Activated T-cell treated with anti-CD3 and anti-CD28 coated beads, Interleukin-2, amount 50 U/mL, for 24 hours (primary cell): ENCODE data around the gene HOXA10.

Experiments
- DNase-seq: peaks from one replicate; pipeline ENCODE4 v3.0.0-alpha.2; 2020
- H3K27ac Mint-ChIP-seq: 2 replicates; pipeline ENCODE4 v1.8.0; 2020; ENCODE audit warnings: mild to moderate bottlenecking, mixed read lengths
- H3K27me3 Mint-ChIP-seq: 2 replicates; pipeline ENCODE4 v1.8.0; 2020; ENCODE audit warnings: mixed read lengths
- H3K36me3 Mint-ChIP-seq: 2 replicates; pipeline ENCODE4 v1.8.0; 2020; ENCODE audit warnings: low read depth, mixed read lengths
- H3K4me1 Mint-ChIP-seq: 2 replicates; pipeline ENCODE4 v1.8.0; 2020; ENCODE audit warnings: low read depth, mixed read lengths
- H3K4me3 Mint-ChIP-seq: 2 replicates; pipeline ENCODE4 v1.8.0; 2020; ENCODE audit warnings: mild to moderate bottlenecking, moderate library complexity, mixed read lengths
- H3K9me3 Mint-ChIP-seq: 2 replicates; pipeline ENCODE4 v1.8.0; 2020; ENCODE audit warnings: mixed read lengths

The HOXA10 gene

DNA sequence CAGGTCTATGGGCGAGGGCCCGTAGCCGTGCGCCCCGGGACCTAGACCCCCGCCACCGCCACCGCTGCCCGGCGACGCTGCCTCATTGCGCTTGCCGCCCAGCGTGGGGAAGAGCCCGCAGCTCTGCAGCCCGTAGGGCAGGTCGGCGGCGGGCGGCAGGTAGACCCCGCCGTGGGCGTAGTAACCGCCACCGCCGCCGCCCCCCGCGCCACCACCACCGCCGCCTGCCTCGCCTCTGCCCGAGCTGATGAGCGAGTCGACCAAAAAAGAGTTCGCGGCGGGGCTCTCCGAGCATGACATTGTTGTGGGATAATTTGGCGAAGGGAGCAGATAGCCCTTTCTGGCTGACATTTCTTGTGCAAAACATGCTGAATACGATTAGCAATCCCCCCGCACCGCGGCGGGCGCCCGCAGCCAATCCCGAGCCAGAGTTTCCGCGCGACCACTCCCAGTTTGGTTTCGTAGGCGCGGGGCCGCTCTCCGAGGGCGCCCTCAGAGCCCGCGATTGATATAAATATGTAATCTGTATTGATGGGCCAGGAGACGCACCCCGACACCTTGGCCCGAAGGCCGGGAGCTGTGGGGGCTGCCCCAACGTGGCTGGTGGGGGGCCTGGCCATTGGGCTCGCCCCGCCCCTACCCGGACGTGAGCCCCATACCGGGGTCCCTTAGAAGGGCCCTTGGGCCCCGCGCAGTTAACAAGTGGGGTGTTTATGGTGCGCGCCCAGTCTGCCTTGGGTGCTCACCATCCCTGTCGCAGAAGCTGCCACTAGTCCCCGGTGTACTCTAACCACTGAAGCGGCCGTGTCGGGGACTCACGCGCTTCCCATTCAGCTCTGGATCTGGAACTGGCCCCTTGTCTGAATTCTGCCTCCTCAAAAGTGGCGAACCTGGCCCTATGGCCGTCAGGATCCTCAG is at the start of gene HOXA10:
HOXA10 (minus strand) TSS at position 365 of the 918 bp plus-strand sequence; CDS start at position 351, 14 bp downstream.
- Mint-ChIP-seq H3K36me3 (no peaks in the 10 kb centered on the region), H3K9me3 (no peaks in the 10 kb centered on the region), H3K27ac (no peak within 1 kb of the TSS), H3K4me1 (peaks cover 21% of the 10 kb centered on the region), H3K27me3 (peaks cover 82% of the 10 kb centered on the region), H3K4me3 (peak within 1 kb of the TSS; percentile 44)
- peak; percentile 38 for DNase-seq

DNA sequence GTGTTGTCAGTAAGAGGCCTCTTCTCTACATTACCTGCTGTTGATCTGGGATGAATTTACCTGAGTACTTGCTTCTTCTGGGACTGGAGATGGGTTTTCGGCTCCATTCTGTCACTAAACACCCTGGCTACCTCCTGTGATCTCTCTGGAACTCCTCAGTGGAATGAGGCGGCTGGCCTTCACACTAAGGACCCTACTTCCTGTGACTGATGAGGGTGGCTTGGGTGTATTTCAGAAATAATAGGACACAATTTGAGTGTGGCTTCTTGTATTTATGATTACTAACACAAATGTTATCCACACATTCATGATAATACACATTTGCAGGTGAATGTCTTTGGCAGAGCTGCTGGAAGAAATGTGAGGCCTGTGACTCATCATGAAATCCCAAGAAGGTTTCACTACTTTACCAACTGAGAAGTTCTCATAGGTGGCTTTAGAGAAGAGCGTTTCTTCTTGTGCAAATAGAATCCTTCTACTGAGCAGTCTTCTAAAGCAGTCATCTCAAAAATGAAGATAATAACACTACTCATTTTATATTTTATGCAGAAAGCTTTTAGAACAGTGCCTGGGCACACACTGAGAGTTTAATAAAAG is 47.2 kb upstream of the HOXA10 start:
- peaks cover 11% of the 10 kb centered on the region for H3K4me1 Mint-ChIP-seq
- peaks cover 84% of the 10 kb centered on the region for H3K27me3 Mint-ChIP-seq
- no peak overlapping the region for H3K4me3 Mint-ChIP-seq
- no peak overlapping the region for H3K27ac Mint-ChIP-seq
- H3K36me3 Mint-ChIP-seq = no peaks in the 10 kb centered on the region
- no peaks in the 10 kb centered on the region for H3K9me3 Mint-ChIP-seq
- DNase-seq = no peak

DNA sequence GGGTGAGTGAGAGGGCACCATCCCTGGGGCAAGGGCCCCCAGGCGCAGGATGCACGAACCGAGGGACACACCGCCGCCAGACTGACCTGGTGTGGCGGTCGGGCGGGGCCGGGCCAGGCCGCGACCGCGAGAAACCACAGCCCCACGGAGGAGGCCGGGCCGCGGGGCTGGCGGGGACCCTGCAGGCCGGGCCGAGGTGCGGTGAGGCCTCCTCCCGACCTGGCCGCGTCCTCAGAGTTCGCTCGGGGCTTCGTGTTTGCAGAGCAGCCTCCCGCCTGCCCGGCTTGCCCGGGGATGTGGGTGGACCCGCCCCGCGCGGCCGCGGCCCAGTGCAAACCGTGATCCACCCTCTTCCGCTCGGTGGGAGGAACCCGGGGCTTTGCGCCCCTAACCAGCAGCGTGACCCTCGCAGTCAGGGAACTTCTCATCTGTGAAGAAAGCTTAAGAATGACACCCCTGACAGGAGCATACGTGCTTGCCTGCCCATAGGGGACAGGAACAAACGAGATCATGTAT is 46.4 kb upstream of the HOXA10 start:
- peaks cover 11% of the 10 kb centered on the region for H3K4me1 Mint-ChIP-seq
- DNase-seq = no peak
- H3K4me3 Mint-ChIP-seq = no peak overlapping the region
- H3K27me3 Mint-ChIP-seq = peaks cover 86% of the 10 kb centered on the region
- no peaks in the 10 kb centered on the region for H3K36me3 Mint-ChIP-seq
- H3K27ac Mint-ChIP-seq = no peak overlapping the region
- H3K9me3 Mint-ChIP-seq = no peaks in the 10 kb centered on the region

DNA sequence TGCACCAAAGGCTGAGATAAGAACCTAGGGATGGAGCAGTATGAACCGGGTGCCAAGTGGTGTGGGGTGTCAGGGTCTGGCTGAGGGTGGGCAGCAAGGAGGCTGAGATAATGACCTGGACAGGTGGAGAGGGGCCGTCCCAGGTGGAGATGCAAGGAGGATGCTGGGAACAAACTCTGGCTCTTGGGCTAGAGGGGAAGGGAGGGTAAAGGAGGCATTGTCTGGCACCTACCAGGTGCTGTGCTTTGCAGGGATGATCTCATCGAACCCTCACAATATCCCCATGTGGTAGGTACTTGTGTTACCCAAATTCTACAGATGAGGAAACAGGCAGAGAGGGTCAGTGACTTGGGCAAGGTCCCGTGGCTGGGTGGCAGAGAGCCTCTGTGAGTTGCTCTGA is 45.7 kb upstream of the HOXA10 start:
- H3K27me3 Mint-ChIP-seq = peaks cover 86% of the 10 kb centered on the region
- H3K4me1 Mint-ChIP-seq = peaks cover 11% of the 10 kb centered on the region
- H3K36me3 Mint-ChIP-seq = no peaks in the 10 kb centered on the region
- H3K4me3 Mint-ChIP-seq = no peak overlapping the region
- no peaks in the 10 kb centered on the region for H3K9me3 Mint-ChIP-seq
- H3K27ac Mint-ChIP-seq = no peak overlapping the region
- DNase-seq = no peak

DNA sequence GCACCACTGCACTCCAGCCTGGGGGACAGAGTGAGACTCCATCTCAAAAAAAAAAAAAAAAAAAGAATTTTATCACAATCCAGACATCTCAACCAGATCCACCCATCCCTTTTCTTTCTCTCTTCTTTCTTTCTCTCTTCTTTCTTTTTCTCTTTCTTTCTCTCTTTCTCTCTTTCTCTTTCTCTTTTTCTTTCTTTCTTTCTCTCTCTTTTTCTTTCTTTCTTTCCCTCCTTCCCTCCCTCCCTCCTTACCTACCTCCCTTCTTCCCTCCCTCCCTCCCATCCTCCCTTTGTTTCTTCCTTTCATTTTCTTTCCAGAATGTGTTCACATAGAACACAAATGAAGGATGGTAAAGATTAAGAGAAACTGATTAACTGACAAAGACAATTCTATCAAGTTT is 43.8 kb upstream of the HOXA10 start:
- Mint-ChIP-seq H3K4me1 (peaks cover 13% of the 10 kb centered on the region), H3K9me3 (no peaks in the 10 kb centered on the region), H3K27me3 (peaks cover 90% of the 10 kb centered on the region), H3K36me3 (no peaks in the 10 kb centered on the region), H3K27ac (no peak overlapping the region), H3K4me3 (no peak overlapping the region)
- no peak for DNase-seq

DNA sequence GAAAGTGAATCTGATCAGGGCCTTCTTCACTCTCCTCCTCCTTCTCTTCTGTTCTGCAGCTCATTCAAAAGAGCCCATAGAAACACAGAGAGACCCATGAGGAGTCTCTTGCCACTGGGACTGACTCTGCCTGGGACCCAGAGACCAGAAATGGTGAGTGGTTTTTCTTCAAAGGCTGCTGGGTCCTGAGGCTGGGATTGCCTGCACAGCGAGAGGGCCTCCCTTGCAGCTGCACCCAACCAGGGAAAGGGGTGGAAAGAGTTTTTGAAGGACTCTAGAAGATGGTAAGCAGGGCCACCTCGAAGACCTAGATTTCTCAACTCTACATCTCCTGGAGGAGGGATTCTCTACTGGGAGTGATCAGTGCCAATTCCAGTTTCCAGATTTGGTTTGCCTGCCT is 41.2 kb upstream of the HOXA10 start:
- Mint-ChIP-seq H3K4me3 (no peak overlapping the region), H3K4me1 (peaks cover 17% of the 10 kb centered on the region), H3K36me3 (no peaks in the 10 kb centered on the region), H3K27me3 (peaks cover 93% of the 10 kb centered on the region), H3K27ac (no peak overlapping the region), H3K9me3 (no peaks in the 10 kb centered on the region)
- DNase-seq = no peak

DNA sequence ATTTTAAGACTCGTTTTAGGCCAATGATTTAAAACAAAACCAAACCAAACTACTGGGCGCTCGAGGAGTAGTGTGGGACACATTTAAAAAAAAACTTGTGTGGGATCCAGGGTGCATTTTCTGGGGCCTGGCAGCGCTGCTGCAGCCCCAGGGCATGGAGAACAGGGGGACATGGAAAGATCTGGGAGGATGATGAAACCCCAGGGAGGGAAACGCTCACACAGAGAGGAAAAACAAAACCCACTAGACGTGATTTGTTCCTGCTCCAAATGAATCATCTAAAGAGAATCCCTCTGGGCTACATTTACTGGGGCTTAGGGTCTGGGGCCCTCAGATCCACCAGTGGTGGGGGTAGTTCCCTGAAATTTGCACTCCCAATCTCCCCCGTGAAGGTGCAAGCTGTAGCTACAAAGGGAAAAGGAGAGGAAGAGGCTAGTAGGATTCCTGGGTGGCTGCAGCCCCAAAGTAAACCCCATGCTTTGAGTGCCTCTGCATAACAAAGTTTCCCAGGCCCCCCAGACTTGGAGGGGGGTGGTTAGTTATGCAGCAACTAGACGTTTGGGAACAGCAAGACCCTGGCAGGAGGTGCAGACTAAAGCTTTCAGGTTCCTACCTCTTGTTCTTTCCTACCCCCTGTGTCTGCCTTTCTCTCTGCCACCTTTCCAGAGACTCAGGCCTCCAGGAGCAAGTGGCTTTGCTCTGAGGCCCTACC is 40.3 kb upstream of the HOXA10 start:
- no peaks in the 10 kb centered on the region for H3K36me3 Mint-ChIP-seq
- peaks cover 13% of the 10 kb centered on the region for H3K4me1 Mint-ChIP-seq
- H3K27me3 Mint-ChIP-seq = peaks cover 93% of the 10 kb centered on the region
- no peaks in the 10 kb centered on the region for H3K9me3 Mint-ChIP-seq
- no peak overlapping the region for H3K27ac Mint-ChIP-seq
- no peak overlapping the region for H3K4me3 Mint-ChIP-seq
- DNase-seq = no peak

DNA sequence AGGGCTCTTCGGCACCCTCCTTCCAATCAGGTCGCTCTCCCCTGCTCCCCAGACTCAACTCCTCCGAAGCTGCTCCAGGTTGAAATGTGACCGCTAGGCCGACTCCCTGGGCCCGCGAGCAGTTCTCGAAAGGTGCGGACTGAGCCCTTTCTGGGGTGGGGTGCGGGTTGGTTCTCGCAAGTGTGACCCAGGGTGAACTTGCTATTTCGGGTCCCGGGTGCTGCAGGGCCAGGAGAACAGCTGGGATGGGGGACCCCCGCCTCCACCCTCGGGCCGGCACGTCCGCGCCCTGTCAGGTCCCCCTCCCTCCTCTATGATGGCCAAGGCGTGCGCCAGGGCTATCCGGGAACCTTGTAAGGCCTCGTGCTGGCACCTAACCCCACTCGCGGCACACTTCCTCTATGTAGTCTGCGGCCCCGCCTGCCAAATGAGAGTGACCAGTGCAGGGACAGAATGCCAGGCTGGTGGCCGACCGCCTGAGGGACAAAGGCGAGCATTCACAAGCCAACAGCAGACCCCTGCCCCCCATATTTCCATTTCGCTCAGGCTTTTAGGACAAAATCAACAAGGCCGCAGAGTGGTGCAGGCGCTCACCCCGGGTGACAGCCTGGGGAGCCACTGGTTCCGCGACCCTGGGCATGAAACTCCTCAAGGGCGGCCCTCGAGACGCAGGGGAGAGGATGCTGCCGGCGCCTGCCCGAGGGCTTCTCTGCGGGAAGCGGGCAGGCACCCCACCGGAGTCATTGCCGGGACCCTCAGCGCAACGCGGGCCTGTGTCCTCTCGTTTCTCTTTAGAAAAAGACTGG is 39.5 kb upstream of the HOXA10 start:
- no peak overlapping the region for H3K27ac Mint-ChIP-seq
- no peaks in the 10 kb centered on the region for H3K9me3 Mint-ChIP-seq
- no peak for DNase-seq

DNA sequence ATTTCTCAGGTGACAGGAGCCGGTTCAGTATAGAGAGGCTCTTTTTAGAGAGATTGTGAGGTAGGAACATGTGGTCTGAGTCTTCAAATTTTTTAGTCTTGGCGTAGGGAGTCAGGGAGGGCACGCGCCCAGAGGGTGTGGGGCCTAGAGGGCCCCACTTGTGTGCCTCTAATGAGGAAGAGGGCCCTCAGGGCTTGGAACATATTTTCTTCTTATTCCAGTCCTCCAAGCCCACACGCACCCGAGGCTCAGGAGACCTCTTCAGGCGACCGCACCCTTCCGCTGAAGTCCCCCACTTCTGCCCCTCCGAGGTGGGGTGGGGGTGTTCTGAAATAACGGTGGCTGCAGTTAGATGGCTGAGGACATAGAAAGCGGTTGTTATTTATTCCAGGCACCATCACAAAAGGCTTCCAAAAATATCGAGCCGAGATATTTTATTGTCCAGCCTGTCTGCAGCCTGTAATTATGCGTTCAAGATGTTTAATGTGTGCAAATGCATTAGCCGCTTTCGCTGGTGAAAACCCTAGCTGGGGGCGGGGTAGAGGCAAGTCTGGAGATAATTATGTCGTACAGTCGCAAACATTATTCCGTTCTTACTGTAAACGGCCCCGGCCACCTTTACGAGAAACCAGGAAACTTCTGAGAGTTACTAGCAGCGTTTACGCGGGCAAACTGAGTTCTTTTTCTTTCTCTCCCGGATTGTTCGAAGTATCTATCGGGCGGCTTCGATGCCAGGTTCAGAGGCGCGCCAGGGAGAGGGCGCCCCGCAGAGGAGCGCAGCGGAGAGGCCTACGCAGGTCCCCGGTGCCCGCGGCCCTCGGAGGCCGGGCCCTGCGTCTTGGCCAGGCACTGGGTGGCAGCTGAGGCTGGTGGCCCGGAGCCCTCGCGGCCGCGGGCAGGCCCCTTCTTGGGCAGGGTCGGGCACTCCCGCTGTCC is 38.6 kb upstream of the HOXA10 start:
- no peak for DNase-seq
- Mint-ChIP-seq H3K27ac (no peak overlapping the region), H3K4me3 (no peak overlapping the region)

More for the DNA sequence above, 39.5 kb upstream of the HOXA10 start:
- Mint-ChIP-seq H3K4me1 (peaks cover 13% of the 10 kb centered on the region), H3K4me3 (no peak overlapping the region), H3K27me3 (peaks cover 94% of the 10 kb centered on the region), H3K36me3 (no peaks in the 10 kb centered on the region)

DNA sequence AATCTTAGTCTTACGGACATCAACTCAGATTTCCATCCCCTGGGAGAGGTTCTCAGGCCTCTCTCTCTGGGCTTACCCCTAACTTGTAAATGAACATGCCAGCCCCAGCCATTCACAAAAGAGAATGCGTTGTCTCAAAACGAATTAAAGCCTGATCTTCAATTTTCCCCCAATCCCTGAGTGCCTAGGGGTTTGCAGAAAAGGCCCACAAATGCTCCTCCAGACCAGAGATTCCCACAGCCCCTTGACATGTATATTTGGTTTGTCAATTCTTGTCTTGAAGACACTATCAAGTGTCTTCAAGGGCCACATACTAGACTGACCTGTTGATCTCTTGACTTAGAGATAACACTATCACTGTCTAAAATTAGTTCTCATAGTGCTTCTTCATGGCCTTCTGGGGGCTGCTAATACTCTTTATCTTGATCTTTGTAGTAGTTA is 37.7 kb upstream of the HOXA10 start:
- DNase-seq = no peak
- Mint-ChIP-seq H3K9me3 (no peaks in the 10 kb centered on the region), H3K4me1 (peaks cover 13% of the 10 kb centered on the region), H3K27ac (no peak overlapping the region), H3K27me3 (peaks cover 98% of the 10 kb centered on the region), H3K36me3 (no peaks in the 10 kb centered on the region), H3K4me3 (no peak overlapping the region)

More for the DNA sequence above, 38.6 kb upstream of the HOXA10 start:
- Mint-ChIP-seq H3K27me3 (peaks cover 96% of the 10 kb centered on the region), H3K36me3 (no peaks in the 10 kb centered on the region), H3K4me1 (peaks cover 13% of the 10 kb centered on the region), H3K9me3 (no peaks in the 10 kb centered on the region)

DNA sequence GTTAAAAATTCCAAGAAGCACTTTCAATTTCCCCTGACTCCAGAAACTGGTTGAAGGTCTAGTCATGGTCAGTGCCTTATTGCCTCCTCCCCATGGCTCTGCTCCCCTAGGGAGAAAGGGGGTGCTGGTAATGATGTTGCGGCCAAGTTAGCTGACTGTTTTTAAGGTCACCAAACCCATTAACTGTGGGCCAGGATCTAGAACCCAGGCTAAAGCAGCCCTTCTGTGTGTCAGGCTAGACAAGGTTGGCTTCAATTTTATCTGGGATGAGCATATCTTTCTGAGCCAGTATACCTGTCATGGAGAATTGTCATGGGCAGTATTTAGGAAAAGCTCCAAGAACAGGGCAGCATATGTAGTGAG is 36.9 kb upstream of the HOXA10 start:
- no peak overlapping the region for H3K27ac Mint-ChIP-seq
- no peaks in the 10 kb centered on the region for H3K36me3 Mint-ChIP-seq
- H3K4me3 Mint-ChIP-seq = no peak overlapping the region
- H3K9me3 Mint-ChIP-seq = no peaks in the 10 kb centered on the region
- peaks cover 14% of the 10 kb centered on the region for H3K4me1 Mint-ChIP-seq
- no peak for DNase-seq
- peaks cover 98% of the 10 kb centered on the region for H3K27me3 Mint-ChIP-seq

DNA sequence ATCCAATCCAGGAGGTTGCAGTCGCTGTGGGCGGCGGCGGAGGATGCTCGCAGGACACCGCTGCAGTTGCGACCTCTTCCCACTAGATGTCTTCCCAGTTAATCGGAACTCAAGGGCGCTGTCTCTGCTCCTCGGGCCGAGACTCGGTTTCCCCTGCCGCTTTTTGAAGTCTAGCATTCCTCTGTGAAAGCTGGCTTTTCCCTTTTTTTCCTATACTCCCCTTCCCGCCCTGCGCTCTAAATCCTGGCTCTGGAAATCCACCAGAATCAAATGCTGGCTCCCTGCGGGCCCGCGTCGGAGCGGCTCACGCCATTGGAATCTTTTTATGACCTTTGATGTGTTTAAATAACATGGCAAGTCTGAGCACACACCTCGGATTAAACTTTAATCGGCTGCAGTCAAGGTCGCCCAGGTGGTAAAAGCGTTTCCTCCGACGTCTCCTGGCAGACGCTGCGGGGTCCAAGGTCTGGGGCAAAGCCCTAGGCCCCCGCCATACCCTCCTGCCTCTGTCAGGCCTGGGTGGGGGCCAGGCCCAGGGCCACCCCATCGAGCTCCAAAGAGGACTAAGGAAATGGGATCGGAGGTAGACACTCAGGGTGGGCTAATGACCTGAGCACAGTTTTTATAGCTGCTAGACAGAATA is 36.4 kb upstream of the HOXA10 start:
- peak overlapping the region; percentile 50 for H3K4me3 Mint-ChIP-seq
- peak; percentile 66 for DNase-seq
- H3K4me1 Mint-ChIP-seq = peaks cover 19% of the 10 kb centered on the region
- no peaks in the 10 kb centered on the region for H3K9me3 Mint-ChIP-seq
- no peaks in the 10 kb centered on the region for H3K36me3 Mint-ChIP-seq
- H3K27ac Mint-ChIP-seq = no peak overlapping the region
- peaks cover 98% of the 10 kb centered on the region for H3K27me3 Mint-ChIP-seq

DNA sequence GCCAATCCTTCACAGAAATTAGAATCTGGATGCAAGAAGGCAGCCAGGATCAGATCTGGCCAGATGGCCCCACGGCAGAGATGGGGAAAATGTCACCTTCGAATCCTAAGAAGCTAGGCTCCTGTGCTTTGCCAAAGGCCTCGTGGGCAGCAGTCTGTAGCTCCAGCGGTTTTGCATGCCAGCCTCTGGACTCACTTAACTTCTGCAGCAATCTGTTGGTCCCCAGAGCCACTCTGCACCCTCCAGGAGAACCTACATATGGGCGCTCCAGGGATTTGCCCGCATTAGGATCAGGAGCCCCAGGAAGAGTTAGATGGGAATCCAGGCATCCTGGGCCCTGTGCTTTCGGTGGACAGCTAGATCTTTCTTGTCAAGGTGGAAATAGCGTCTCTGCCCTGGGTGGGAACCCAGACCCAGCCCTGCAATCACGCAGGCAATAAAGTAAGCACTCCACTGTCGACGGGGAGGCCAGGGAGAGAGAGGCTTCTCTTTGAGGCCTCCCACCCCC is 35.9 kb upstream of the HOXA10 start:
- Mint-ChIP-seq H3K9me3 (no peaks in the 10 kb centered on the region), H3K27me3 (peaks cover 98% of the 10 kb centered on the region), H3K4me3 (no peak overlapping the region), H3K36me3 (no peaks in the 10 kb centered on the region), H3K27ac (no peak overlapping the region), H3K4me1 (peaks cover 23% of the 10 kb centered on the region)
- no peak for DNase-seq
